Measurements from ENCODE around the gene MCF2L. TPM values are rescaled to one million over a fixed set of nuclear protein-coding genes. Genes with fewer than 3 reads are reported as not detected.

MCF2L gene
- polyA plus RNA-seq, 2 of the 4 experiments (the other 2 are of a cell fraction), result 0.36 to 0.92 TPM

DNA sequence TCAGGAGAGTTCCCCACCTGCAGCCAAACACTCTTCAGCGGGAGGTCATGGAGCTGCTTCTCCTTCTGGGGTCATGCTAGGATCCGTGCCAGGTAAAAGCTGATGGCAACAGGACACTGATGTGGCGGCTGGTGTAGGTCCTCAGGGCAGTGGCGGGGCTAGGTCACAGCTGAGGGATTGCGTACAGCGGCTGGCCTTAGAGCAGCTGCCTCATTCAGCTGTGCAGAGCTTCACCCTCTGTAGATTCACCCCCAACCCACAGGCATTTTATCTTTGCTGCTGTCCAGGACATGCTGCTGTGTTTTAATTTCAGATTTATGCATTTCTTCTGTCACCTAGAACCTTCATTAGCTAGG lies 2.3 kb downstream of the MCF2L start:
- Histone ChIP-seq H3K4me1 (no peaks in the 10 kb centered on the region), H3K4me3 (no peak overlapping the region), H3K27ac (no peak overlapping the region), H3K4me2 (no peak overlapping the region), H3K9me3 (no peaks in the 10 kb centered on the region)
- TF ChIP-seq KDM1A (IDR thresholded peaks at IDR 0.05; ENCODE audit: low read depth) (no peak), HOXA7 (CRISPR knock-in tag; IDR thresholded peaks at IDR 0.05) (no peak), POLR2AphosphoS2 (conservative IDR thresholded peaks at IDR 0.05; ENCODE audit: low read length) (no peak), MYC (IDR thresholded peaks at IDR 0.05; ENCODE audit: borderline replicate concordance, low read length) (no peak), CHD2 (IDR thresholded peaks at IDR 0.05; ENCODE audit: low read length, partially characterized antibody) (no peak), TFCP2L1 (CRISPR knock-in tag; IDR thresholded peaks at IDR 0.05) (no peak), FOSL2 (IDR thresholded peaks at IDR 0.05) (no peak), FOSL2 (CRISPR knock-in tag; IDR thresholded peaks at IDR 0.05) (no peak), FOSB (CRISPR knock-in tag; IDR thresholded peaks at IDR 0.05) (no peak), BHLHE40 (IDR thresholded peaks at IDR 0.05; ENCODE audit: low read depth, low read length) (no peak)
- TF ChIP-seq, protein P1, sequence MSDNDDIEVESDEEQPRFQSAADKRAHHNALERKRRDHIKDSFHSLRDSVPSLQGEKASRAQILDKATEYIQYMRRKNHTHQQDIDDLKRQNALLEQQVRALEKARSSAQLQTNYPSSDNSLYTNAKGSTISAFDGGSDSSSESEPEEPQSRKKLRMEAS (IDR thresholded peaks at IDR 0.05), result no peak
- TF ChIP-seq, protein P2, sequence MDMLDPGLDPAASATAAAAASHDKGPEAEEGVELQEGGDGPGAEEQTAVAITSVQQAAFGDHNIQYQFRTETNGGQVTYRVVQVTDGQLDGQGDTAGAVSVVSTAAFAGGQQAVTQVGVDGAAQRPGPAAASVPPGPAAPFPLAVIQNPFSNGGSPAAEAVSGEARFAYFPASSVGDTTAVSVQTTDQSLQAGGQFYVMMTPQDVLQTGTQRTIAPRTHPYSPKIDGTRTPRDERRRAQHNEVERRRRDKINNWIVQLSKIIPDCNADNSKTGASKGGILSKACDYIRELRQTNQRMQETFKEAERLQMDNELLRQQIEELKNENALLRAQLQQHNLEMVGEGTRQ (IDR thresholded peaks at IDR 0.05), result no peak
- TF ChIP-seq, protein P3, sequence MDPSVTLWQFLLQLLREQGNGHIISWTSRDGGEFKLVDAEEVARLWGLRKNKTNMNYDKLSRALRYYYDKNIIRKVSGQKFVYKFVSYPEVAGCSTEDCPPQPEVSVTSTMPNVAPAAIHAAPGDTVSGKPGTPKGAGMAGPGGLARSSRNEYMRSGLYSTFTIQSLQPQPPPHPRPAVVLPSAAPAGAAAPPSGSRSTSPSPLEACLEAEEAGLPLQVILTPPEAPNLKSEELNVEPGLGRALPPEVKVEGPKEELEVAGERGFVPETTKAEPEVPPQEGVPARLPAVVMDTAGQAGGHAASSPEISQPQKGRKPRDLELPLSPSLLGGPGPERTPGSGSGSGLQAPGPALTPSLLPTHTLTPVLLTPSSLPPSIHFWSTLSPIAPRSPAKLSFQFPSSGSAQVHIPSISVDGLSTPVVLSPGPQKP (IDR thresholded peaks at IDR 0.05; ENCODE audit: low read depth, low read length), result no peak
- WGBS (ENCODE audit: missing lambda C conversion rate), result 41% methylated on average over 4 of the region's 6 CpGs
- no peak for DNase-seq (ENCODE audit: low read depth in 1 of 2, low spot score in 1 of 2)
- CTCF ChIA-PET, result interaction anchor here (0.9 kb wide), 1 partner anchor 40 kb away, joined by 4 read pairs; no protein-coding TSS in a partner anchor
- no peak for ATAC-seq
- POLR2A ChIA-PET, result no interaction called here
- no peak for FAIRE-seq

DNA sequence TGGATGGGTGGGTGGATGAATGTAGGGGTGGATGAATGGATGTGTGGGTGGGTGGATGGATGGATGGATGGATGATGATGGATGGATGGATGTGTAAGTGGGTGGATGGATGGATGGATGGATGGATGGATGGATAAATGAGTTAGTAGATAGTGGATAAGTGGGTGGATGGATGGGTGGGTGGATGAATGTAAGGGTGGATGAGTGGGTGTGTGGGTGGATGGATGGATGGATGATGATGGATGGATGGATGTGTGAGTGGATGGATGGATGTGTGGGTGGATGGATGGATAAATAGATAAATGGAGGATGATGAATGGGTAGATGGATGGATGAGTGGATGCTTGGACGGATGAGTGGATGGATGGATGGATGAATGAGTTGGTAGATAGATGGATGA lies 3.2 kb downstream of the MCF2L start:
- WGBS (ENCODE audit: missing lambda C conversion rate), result 7% methylated on average over 1 of the region's 1 CpG
- no peak for ATAC-seq
- TF ChIP-seq KDM5A (IDR thresholded peaks at IDR 0.05), result no peak
- no peak for TF ChIP-seq ZSCAN20 (CRISPR knock-in tag; IDR thresholded peaks at IDR 0.05)
- TF ChIP-seq, protein P4, sequence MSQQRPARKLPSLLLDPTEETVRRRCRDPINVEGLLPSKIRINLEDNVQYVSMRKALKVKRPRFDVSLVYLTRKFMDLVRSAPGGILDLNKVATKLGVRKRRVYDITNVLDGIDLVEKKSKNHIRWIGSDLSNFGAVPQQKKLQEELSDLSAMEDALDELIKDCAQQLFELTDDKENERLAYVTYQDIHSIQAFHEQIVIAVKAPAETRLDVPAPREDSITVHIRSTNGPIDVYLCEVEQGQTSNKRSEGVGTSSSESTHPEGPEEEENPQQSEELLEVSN (IDR thresholded peaks at IDR 0.05; ENCODE audit: borderline replicate concordance, low read depth), result no peak
- TF ChIP-seq POLR2A (IDR thresholded peaks at IDR 0.05; ENCODE audit: low read length), result no peak
- TF ChIP-seq, protein P3 (IDR thresholded peaks at IDR 0.05; ENCODE audit: low read depth, low read length), result no peak
- TF ChIP-seq ZNF302 (CRISPR knock-in tag; IDR thresholded peaks at IDR 0.05), result no peak
- no peak for TF ChIP-seq FOXS1 (CRISPR knock-in tag; IDR thresholded peaks at IDR 0.05)
- TF ChIP-seq KDM1A (IDR thresholded peaks at IDR 0.05; ENCODE audit: low read depth), result no peak
- TF ChIP-seq RARB (CRISPR knock-in tag; IDR thresholded peaks at IDR 0.05), result no peak
- no peak for TF ChIP-seq CBX2 (IDR thresholded peaks at IDR 0.05; ENCODE audit: borderline replicate concordance, low read depth)

More for the DNA sequence above, 3.2 kb downstream of the MCF2L start:
- H3K4me3 ChIP-seq, result no peak overlapping the region
- no peak overlapping the region for H3K4me2 ChIP-seq
- FAIRE-seq, result no peak
- POLR2A ChIA-PET, result no interaction called here
- H3K4me1 ChIP-seq, result no peaks in the 10 kb centered on the region
- H3K9me3 ChIP-seq, result no peaks in the 10 kb centered on the region
- no peak overlapping the region for H3K27ac ChIP-seq
- CTCF ChIA-PET, result no interaction called here
- DNase-seq (ENCODE audit: low read depth in 1 of 2, low spot score in 1 of 2), result no peak

Data from A549 (cell line).